Measurements from ENCODE around the gene FOXP1.

GRCh38 chr3:71548705-71549384, 34.7 kb downstream of the FOXP1 start:
- no peak for TF ChIP-seq CTCF (conservative IDR thresholded peaks at IDR 0.05 in 1 of 2, IDR thresholded peaks at IDR 0.05 in 1 of 2; ENCODE audit: extremely low read depth in 1 of 2, insufficient read depth in 1 of 2, low read depth in 1 of 2, low read length in 2 of 2)
- TF ChIP-seq EZH2 (IDR thresholded peaks at IDR 0.05; ENCODE audit: borderline replicate concordance, low read length): no peak

Data from mammary epithelial cell (primary cell).